ENCODE results near the gene NTRK2.

The NTRK2 gene

DNA sequence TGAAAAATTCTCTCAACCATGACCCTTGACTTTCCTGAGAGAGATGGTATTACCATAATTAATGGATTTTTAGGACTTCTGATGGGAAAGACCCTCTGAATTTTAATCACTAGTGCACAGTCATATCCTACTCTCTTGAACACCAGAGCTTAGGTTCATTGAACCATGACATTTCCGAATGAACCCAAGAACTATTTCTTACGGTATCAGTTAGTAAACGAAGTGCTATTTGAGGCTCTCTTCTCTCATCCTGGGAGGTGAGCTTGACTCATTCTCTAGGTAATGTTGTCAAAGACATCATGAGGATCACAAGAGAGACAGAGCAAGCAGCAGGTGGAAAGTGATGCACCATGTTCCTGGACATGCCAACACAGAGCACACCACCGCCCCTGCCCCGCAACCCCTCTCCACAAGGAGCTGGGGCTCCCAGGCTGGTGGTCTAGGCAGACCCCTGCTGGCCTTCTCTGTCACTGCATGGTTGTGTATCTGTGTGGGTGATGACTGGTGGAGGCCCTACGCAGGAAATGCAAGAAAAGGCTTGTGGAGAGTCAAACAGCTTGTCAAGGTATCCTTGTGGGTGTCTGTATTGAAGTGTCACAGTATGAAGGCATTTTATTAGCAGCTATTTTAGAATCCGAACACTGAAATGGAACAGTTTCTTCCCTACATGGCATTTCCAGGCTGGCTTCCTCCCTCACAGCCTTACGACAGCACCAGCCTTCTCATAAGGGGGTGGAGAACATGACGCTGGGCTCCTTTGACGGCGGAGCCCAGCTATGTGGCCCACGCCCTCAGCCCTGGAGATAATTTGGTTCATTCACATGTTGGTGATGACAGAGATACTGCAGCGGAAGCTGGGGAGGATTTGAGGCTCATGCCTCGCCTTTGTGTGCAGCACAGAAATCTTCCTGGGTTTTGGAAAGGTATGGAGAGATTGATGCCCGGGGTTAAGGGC lies 297.6 kb downstream of the NTRK2 start:
- Histone ChIP-seq H4K12ac (ENCODE audit: low read depth, low read length) (no peak overlapping the region), H3K27ac (ENCODE audit: low read depth, low read length) (no peak overlapping the region), H4K91ac (ENCODE audit: low read depth, low read length) (no peak overlapping the region), H3K79me1 (ENCODE audit: low read length) (no peaks in the 10 kb centered on the region), H4K8ac (ENCODE audit: low read depth, low read length) (no peak overlapping the region), H3K18ac (ENCODE audit: low read length) (no peak overlapping the region), H2BK5ac (ENCODE audit: low read depth, low read length, poor library complexity) (no peak overlapping the region), H3K27me3 (ENCODE audit: insufficient read depth, low read length) (no peaks in the 10 kb centered on the region), H3K4me3 (ENCODE audit: low read depth, low read length) (no peak overlapping the region), H3K4ac (ENCODE audit: low read depth, low read length) (no peak overlapping the region), H3K9me3 (ENCODE audit: insufficient read depth, low read depth, low read length) (no peaks in the 10 kb centered on the region), H3K79me2 (ENCODE audit: control insufficient read depth, insufficient read depth, low read length, poor library complexity) (no peaks in the 10 kb centered on the region), H2BK120ac (ENCODE audit: insufficient read depth, low read length, poor library complexity) (no peak overlapping the region), H2AK5ac (ENCODE audit: low read length) (no peak overlapping the region), H2BK12ac (ENCODE audit: low read length) (no peak overlapping the region), H2AFZ (ENCODE audit: insufficient read depth, low read length, poor library complexity) (no peak overlapping the region), H3K14ac (ENCODE audit: low read length) (no peak overlapping the region), H3K4me2 (ENCODE audit: low read length) (no peak overlapping the region), H3K4me1 (ENCODE audit: control insufficient read depth in 1 of 2, insufficient read depth in 2 of 2, low read length in 2 of 2) (no peaks in the 10 kb centered on the region), H3K36me3 (ENCODE audit: control insufficient read depth in 1 of 2, insufficient read depth in 2 of 2, low read length in 2 of 2) (no peaks in the 10 kb centered on the region), H3K9ac (ENCODE audit: low read length) (no peak overlapping the region), H3K23ac (ENCODE audit: low read length) (no peak overlapping the region)
- no peak for DNase-seq
- no CpG with 5 or more reads among the region's 15 CpGs for WGBS (ENCODE audit: extremely low coverage, insufficient coverage, insufficient read length)

- Histone ChIP-seq H2AFZ (ENCODE audit: insufficient read depth, low read length, poor library complexity) (no peak overlapping the region), H3K9ac (ENCODE audit: low read length) (no peak overlapping the region), H3K27me3 (ENCODE audit: insufficient read depth, low read length) (no peaks in the 10 kb centered on the region), H3K4me1 (ENCODE audit: control insufficient read depth in 1 of 2, insufficient read depth in 2 of 2, low read length in 2 of 2) (no peaks in the 10 kb centered on the region), H3K23ac (ENCODE audit: low read length) (no peak overlapping the region), H2BK12ac (ENCODE audit: low read length) (no peak overlapping the region), H3K18ac (ENCODE audit: low read length) (no peak overlapping the region), H3K36me3 (ENCODE audit: control insufficient read depth in 1 of 2, insufficient read depth in 2 of 2, low read length in 2 of 2) (no peaks in the 10 kb centered on the region), H4K12ac (ENCODE audit: low read depth, low read length) (no peak overlapping the region), H4K91ac (ENCODE audit: low read depth, low read length) (no peak overlapping the region), H2BK120ac (ENCODE audit: insufficient read depth, low read length, poor library complexity) (no peak overlapping the region), H3K14ac (ENCODE audit: low read length) (no peak overlapping the region), H3K4me3 (ENCODE audit: low read depth, low read length) (no peak overlapping the region), H2AK5ac (ENCODE audit: low read length) (no peak overlapping the region), H3K27ac (ENCODE audit: low read depth, low read length) (no peak overlapping the region), H2BK5ac (ENCODE audit: low read depth, low read length, poor library complexity) (no peak overlapping the region), H4K8ac (ENCODE audit: low read depth, low read length) (no peak overlapping the region), H3K79me1 (ENCODE audit: low read length) (no peaks in the 10 kb centered on the region), H3K9me3 (ENCODE audit: insufficient read depth, low read depth, low read length) (no peaks in the 10 kb centered on the region), H3K4me2 (ENCODE audit: low read length) (no peak overlapping the region), H3K4ac (ENCODE audit: low read depth, low read length) (no peak overlapping the region), H3K79me2 (ENCODE audit: control insufficient read depth, insufficient read depth, low read length, poor library complexity) (no peaks in the 10 kb centered on the region)
- WGBS (ENCODE audit: extremely low coverage, insufficient coverage, insufficient read length) = no CpG with 5 or more reads among the region's 4 CpGs
- DNase-seq = no peak
These were observed 299.6 kb downstream of the NTRK2 start for GRCh38 chr9:84969084-84969483.

- H2AFZ ChIP-seq (ENCODE audit: insufficient read depth, low read length, poor library complexity) = no peak overlapping the region
- H3K4ac ChIP-seq (ENCODE audit: low read depth, low read length) = no peak overlapping the region
- H2BK120ac ChIP-seq (ENCODE audit: insufficient read depth, low read length, poor library complexity) = no peak overlapping the region
- H3K14ac ChIP-seq (ENCODE audit: low read length) = no peak overlapping the region
- no peak overlapping the region for H2BK5ac ChIP-seq (ENCODE audit: low read depth, low read length, poor library complexity)
- no peak overlapping the region for H3K4me2 ChIP-seq (ENCODE audit: low read length)
- no peak overlapping the region for H4K8ac ChIP-seq (ENCODE audit: low read depth, low read length)
- no peaks in the 10 kb centered on the region for H3K79me2 ChIP-seq (ENCODE audit: control insufficient read depth, insufficient read depth, low read length, poor library complexity)
- no peak overlapping the region for H3K23ac ChIP-seq (ENCODE audit: low read length)
- H3K18ac ChIP-seq (ENCODE audit: low read length) = no peak overlapping the region
- H4K12ac ChIP-seq (ENCODE audit: low read depth, low read length) = no peak overlapping the region
- no peak overlapping the region for H4K91ac ChIP-seq (ENCODE audit: low read depth, low read length)
- no peaks in the 10 kb centered on the region for H3K4me1 ChIP-seq (ENCODE audit: control insufficient read depth in 1 of 2, insufficient read depth in 2 of 2, low read length in 2 of 2)
- H2BK12ac ChIP-seq (ENCODE audit: low read length) = no peak overlapping the region
- no peak overlapping the region for H3K9ac ChIP-seq (ENCODE audit: low read length)
- no peaks in the 10 kb centered on the region for H3K27me3 ChIP-seq (ENCODE audit: insufficient read depth, low read length)
- no peaks in the 10 kb centered on the region for H3K9me3 ChIP-seq (ENCODE audit: insufficient read depth, low read depth, low read length)
- H3K4me3 ChIP-seq (ENCODE audit: low read depth, low read length) = no peak overlapping the region
- H3K36me3 ChIP-seq (ENCODE audit: control insufficient read depth in 1 of 2, insufficient read depth in 2 of 2, low read length in 2 of 2) = no peaks in the 10 kb centered on the region
- H3K79me1 ChIP-seq (ENCODE audit: low read length) = no peaks in the 10 kb centered on the region
- no CpG with 5 or more reads among the region's 2 CpGs for WGBS (ENCODE audit: extremely low coverage, insufficient coverage, insufficient read length)
- H2AK5ac ChIP-seq (ENCODE audit: low read length) = no peak overlapping the region
- no peak for DNase-seq
- no peak overlapping the region for H3K27ac ChIP-seq (ENCODE audit: low read depth, low read length)
These were observed 300.2 kb downstream of the NTRK2 start for GRCh38 chr9:84969736-84970135.

- Histone ChIP-seq H3K23ac (ENCODE audit: low read length) (no peak overlapping the region), H3K79me2 (ENCODE audit: control insufficient read depth, insufficient read depth, low read length, poor library complexity) (no peaks in the 10 kb centered on the region), H4K8ac (ENCODE audit: low read depth, low read length) (no peak overlapping the region), H3K4me1 (ENCODE audit: control insufficient read depth in 1 of 2, insufficient read depth in 2 of 2, low read length in 2 of 2) (no peaks in the 10 kb centered on the region), H3K79me1 (ENCODE audit: low read length) (no peaks in the 10 kb centered on the region), H2AFZ (ENCODE audit: insufficient read depth, low read length, poor library complexity) (no peak overlapping the region), H3K9ac (ENCODE audit: low read length) (no peak overlapping the region), H3K9me3 (ENCODE audit: insufficient read depth, low read depth, low read length) (no peaks in the 10 kb centered on the region), H3K14ac (ENCODE audit: low read length) (no peak overlapping the region), H3K27ac (ENCODE audit: low read depth, low read length) (no peak overlapping the region), H2BK5ac (ENCODE audit: low read depth, low read length, poor library complexity) (no peak overlapping the region), H3K4me3 (ENCODE audit: low read depth, low read length) (no peak overlapping the region), H3K4me2 (ENCODE audit: low read length) (no peak overlapping the region), H4K91ac (ENCODE audit: low read depth, low read length) (no peak overlapping the region), H2BK120ac (ENCODE audit: insufficient read depth, low read length, poor library complexity) (no peak overlapping the region), H3K18ac (ENCODE audit: low read length) (no peak overlapping the region), H3K4ac (ENCODE audit: low read depth, low read length) (no peak overlapping the region), H2BK12ac (ENCODE audit: low read length) (no peak overlapping the region), H3K27me3 (ENCODE audit: insufficient read depth, low read length) (no peaks in the 10 kb centered on the region), H4K12ac (ENCODE audit: low read depth, low read length) (no peak overlapping the region), H3K36me3 (ENCODE audit: control insufficient read depth in 1 of 2, insufficient read depth in 2 of 2, low read length in 2 of 2) (no peaks in the 10 kb centered on the region), H2AK5ac (ENCODE audit: low read length) (no peak overlapping the region)
- DNase-seq = no peak
- no CpG with 5 or more reads among the region's 2 CpGs for WGBS (ENCODE audit: extremely low coverage, insufficient coverage, insufficient read length)
These were observed 300.9 kb downstream of the NTRK2 start for GRCh38 chr9:84970432-84970831.

All from trophoblast cell (in vitro differentiated cells and primary cell).